H1 (cell line): ENCODE measurements around the gene HBQ1. TPM values are rescaled to one million over a fixed set of nuclear protein-coding genes. Genes with fewer than 3 reads are reported as not detected.

Source experiments
- BCL11A ChIP-seq, 2 experiments: IDR thresholded peaks; one replicate each; pipeline ENCODE4 v1.6.1; 2011; ENCODE audit warnings: low read depth in 2 of 2, low read length in 2 of 2, mild to moderate bottlenecking in 2 of 2
- GTF2F1 ChIP-seq: IDR thresholded peaks from 2 replicates; pipeline ENCODE4 v1.6.1; 2012; ENCODE audit warnings: low read depth, low read length, improper control_type of control experiment, borderline replicate concordance
- KDM4A ChIP-seq: IDR thresholded peaks from one replicate; pipeline ENCODE4 v1.7.1; 2012; ENCODE audit warnings: low read depth, mild to moderate bottlenecking, moderate library complexity, low read length, inconsistent platforms; ENCODE audit not compliant: severe bottlenecking
- SIN3A ChIP-seq, 2 experiments: IDR thresholded peaks in 1 of 2; conservative IDR thresholded peaks in 1 of 2; 2 replicates each; pipeline ENCODE4 v1.6.1; 2011 to 2012; ENCODE audit warnings: low read length in 2 of 2, improper control_type of control experiment in 1 of 2, low read depth in 1 of 2, mild to moderate bottlenecking in 1 of 2
- TCF12 ChIP-seq: IDR thresholded peaks from 2 replicates; pipeline ENCODE4 v1.6.1; 2011; ENCODE audit warnings: low read depth, mild to moderate bottlenecking, low read length
- YY1 ChIP-seq: IDR thresholded peaks from 2 replicates; pipeline ENCODE4 v1.6.1; 2011; ENCODE audit warnings: low read depth, mild to moderate bottlenecking, low read length
- polyA plus RNA-seq, 7 experiments: library from polyadenylated mRNA; depleted of rRNA in 3 of 7; stranded (reverse) in 5 of 7; unstranded in 2 of 7; fragments of >200 nt in 5 of 7; fragments of 200-250 nt in 2 of 7; gene quantifications; 1 replicate in 5 of 7; 2 replicates in 1 of 7; 4 replicates in 1 of 7; pipeline versions ENCODE4 v1.2.1 to v1.2.3, GENCODE V29; 2011 to 2013; ENCODE audit warnings: missing spikeins in 2 of 7, mixed read lengths in 2 of 7
- total RNA-seq: library from RNA; stranded (reverse); fragmentation: NEBNext Ultra II Directional; extraction: Animal tissue kit (Norgen Biotek cat#: 25700); gene quantifications from 2 replicates; pipeline ENCODE4 v1.2.1, GENCODE V29; 2021

The HBQ1 gene
- total and polyA plus RNA-seq, 2 of the 8 experiments (the other 6 are each of a cell fraction or from before 2014, with no cell fraction given): 2.9 to 17.1 TPM

GRCh38 chr16:200388-200787 lies 20.1 kb downstream of the HBQ1 start (continued):
- TF ChIP-seq SIN3A (conservative IDR thresholded peaks at IDR 0.05 in 1 of 2, IDR thresholded peaks at IDR 0.05 in 1 of 2; ENCODE audit: low read depth in 1 of 2, low read length in 2 of 2) (no peak), GTF2F1 (no peak), KDM4A (no peak), TCF12 (no peak), YY1 (no peak), BCL11A (IDR thresholded peaks at IDR 0.05; ENCODE audit: low read depth in 2 of 2, low read length in 2 of 2) (no peak)
- TF ChIP-seq, all 59 proteins: peak for 0
